ENCODE measurements around the gene STK32C.

DNA sequence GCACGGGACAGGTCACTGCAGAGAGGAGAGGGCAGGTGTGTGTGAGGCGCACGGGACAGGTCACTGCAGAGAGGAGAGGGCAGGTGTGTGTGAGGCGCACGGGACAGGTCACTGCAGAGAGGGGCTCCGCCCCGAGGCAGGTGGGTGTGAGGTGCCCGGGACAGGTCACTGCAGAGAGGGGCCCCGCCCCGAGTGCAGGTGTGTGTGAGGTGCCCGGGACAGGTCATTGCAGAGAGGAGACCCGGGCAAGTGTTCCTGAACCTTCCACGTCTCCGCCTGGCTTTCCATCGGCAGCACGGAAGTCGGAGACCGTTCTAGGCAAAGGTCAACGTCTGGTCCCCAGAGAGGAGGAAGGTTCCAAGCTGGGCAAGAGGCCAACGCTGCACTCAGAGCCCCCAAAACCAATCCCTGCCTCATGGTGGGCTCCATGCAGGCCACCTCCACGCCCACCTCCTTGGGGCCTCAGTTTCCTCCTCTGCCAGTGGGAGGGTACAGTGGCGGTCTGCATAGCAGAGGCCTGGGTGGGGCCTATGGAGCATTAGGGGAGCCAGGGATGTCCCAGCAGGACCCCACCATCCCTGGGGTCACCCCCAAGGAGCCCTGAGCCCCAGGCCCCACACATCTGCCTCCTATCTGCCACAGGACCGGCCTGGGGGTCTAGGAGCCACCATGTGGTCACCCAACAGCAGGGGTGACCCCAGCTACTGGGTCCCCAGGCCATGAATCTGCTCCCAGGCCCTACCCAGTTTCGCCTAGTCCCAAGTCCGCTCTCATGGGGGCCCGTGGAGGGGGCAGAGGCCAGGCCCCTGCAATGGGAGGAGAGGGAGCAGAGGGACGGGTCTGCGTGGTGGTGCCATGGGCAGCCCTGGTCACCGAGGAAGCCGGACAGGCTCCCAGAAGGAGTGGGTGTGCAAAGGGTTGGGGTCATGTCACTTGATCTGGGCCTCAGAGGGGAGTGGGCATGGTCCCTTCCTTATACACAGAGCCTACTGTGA, 57.0 kb downstream of the STK32C start:
- TF ChIP-seq, protein P1, sequence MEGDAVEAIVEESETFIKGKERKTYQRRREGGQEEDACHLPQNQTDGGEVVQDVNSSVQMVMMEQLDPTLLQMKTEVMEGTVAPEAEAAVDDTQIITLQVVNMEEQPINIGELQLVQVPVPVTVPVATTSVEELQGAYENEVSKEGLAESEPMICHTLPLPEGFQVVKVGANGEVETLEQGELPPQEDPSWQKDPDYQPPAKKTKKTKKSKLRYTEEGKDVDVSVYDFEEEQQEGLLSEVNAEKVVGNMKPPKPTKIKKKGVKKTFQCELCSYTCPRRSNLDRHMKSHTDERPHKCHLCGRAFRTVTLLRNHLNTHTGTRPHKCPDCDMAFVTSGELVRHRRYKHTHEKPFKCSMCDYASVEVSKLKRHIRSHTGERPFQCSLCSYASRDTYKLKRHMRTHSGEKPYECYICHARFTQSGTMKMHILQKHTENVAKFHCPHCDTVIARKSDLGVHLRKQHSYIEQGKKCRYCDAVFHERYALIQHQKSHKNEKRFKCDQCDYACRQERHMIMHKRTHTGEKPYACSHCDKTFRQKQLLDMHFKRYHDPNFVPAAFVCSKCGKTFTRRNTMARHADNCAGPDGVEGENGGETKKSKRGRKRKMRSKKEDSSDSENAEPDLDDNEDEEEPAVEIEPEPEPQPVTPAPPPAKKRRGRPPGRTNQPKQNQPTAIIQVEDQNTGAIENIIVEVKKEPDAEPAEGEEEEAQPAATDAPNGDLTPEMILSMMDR (IDR thresholded peaks at IDR 0.05) = no peak
- TF ChIP-seq POLR2A (IDR thresholded peaks at IDR 0.05) = no peak
- no peak for TF ChIP-seq EP300 (IDR thresholded peaks at IDR 0.05)

Data from upper lobe of left lung (tissue), 4 donors.